GM21529 (cell line): ENCODE data around the gene CRYBA1.

Experiments
- ATAC-seq: cut with Tn5 transposase; IDR thresholded peaks from one replicate; pipeline ENCODE4 v1.9.1; 2021; ENCODE audit not compliant: unreplicated experiment

Gene CRYBA1

DNA sequence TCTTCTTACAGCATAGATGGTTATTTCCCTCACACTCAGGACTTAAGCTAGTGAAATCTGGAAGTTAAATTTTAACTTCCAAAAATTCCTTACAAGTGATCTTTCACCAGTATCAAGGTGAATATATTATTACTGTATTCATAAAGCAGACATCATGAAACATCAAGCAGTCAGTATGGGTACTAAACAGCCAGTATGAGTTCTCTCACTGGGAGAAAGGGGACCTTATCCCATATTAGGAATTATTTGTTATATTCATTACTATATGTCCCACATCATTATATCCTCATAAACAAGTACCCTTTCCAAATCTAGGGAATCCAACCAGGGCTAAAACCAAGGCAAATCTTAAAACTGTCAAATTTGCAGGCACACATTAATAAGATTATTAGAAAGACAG is 32.0 kb downstream of the CRYBA1 start:
- no peak for ATAC-seq

DNA sequence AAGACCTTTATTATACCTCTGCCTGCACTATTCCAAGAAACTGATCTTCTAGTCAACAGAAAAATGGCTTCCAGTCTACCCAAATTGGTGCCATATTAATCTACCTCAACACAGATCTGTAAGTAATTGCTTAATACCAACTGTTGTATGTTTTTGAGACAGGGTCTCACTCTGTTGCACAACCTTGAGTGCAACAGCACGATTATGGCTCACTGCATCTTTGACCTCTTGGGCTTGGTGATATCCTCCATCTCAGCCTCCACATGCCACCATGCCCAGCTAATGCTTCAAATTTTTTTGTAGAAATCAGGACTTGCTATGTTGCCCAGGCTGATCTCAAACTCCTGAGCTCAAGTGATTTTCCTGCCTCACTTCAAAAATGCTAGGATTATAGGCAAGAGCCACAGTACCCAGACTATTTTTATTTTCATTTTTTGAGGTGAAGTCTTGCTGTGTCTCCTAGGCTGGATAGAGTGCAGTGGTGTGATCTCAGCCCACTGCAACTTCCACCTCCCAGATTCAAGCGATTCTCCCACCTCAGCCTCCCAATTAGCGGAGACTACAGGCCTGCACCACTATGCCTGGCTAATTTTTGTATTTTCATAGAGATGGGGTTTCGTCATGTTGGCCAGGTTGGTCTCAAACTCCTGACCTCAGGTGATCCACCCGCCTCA is 32.9 kb downstream of the CRYBA1 start:
- no peak for ATAC-seq

DNA sequence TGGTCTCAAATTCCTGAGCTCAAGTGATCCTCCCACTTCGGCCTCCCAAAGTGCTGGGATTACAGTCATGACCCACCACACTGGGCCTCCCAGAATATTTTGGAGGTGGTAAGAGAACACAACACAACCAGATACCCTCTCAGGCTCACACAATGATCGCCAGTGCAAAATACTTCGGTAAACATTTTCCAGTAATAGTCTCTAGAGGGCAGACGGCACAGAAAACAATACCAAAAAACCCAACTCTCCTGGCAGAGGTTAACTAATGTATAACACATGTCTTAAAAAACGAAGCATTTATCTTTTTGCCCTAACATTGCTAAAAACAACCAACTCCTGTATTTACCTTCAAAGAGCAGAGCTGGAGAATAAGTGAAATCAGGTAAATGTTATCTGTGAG is 36.8 kb downstream of the CRYBA1 start:
- ATAC-seq: no peak

DNA sequence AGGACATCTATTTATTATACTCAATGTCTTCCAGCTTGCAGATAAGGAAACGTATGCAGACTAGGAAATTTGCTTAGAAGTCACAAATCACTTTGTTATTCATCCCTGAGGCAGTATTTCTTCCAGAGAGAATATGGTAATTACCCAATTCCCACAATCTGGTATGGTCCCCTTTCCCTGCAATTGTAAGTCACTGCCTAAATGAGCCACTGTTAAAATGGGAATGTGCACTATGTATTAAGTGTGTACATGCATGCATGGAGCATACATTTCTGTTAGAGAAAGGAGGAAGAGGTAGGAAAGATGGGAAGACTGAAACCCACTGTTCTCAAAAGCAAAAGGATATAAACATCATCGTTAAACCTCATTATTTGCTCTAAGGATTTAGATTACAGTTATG is 37.3 kb downstream of the CRYBA1 start:
- ATAC-seq: no peak

DNA sequence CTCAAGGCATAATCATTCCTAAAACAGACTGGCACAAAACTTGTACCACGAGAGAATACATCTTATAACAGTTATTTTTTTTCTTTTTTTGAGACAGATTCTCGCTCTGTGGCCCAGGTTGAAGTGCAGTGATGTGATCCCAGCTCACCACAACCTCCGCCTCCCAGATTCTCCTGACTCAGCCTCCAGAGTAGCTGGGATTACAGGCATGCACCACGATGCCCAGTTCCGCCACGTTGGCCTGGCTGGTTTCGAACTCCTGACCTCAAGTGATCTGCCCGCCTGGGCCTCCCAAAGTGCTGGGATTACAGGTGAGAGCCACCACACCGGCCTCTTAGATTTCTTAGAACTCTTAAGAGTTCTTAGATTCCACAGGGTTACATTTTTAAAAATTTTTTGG is 43.2 kb downstream of the CRYBA1 start:
- ATAC-seq: no peak

DNA sequence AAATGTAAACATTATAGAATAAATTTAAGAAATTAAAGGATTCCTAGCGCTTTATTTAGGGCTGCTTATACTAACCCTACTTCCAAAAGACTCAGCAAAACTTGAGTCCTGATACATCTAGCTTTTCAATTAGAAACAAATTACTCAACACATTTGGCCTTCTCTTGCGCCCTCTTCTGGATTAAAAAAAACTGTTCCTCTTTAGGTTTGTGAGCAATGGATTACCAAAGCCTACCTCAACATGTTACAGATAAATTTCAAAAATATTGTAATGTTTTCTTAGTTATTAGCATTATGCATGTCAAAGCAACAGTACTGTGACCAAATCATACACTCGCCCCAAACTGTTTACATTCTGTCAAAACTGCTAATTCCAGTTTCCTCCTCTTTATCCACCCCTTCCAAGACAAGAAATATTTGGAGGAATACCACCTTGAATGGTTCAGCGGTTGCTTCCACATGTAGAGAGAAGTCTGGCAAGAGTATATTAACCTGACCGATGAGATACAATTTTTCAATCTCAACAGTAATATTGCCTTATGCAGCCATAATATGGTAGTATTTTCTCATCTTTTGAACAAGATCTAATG is 44.6 kb downstream of the CRYBA1 start:
- ATAC-seq: no peak

DNA sequence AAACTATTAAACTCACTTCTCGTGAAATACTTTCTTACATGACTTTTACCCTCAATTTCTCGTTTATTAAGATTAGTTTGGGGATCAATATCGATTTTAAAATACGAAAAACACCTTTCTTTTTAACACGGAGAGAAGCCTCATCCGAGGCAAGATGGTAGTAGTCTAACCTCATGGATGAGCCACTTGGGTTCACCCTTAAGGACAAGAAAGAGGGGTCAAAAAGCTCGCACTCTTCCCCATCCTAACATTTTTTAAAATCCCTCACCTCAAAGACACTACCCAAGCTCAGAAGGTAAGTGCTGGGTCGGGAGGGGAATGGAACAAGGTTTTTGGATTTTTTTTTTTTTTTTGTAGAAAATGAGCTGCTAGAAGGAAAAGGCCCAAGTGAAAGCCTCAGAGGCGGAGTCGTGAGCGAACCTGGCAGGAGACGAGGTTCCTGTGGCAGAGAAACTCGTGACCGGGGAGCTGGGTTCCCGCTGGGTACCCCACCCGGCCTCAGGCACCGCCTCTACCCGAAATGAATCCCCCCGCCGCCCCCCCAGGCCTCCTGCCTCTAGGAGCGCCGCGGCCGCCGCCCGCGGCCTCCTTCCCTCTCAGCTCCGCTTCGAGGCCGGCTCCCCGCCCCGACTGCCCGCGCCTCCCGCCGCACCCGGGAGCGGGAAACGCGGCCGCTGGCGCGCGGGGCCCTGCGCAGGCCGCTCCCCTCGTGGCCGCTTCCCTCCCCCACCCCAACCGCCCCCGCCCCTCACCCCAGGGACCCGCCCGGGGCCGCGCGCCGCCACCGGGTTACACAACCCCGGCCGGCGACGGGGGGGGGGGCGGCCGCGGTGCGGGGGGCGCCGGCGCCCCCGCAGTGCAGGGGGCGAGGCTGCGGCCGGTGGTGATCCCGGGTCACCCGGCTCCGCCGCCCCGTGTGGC is 45.7 kb downstream of the CRYBA1 start:
- no peak for ATAC-seq

DNA sequence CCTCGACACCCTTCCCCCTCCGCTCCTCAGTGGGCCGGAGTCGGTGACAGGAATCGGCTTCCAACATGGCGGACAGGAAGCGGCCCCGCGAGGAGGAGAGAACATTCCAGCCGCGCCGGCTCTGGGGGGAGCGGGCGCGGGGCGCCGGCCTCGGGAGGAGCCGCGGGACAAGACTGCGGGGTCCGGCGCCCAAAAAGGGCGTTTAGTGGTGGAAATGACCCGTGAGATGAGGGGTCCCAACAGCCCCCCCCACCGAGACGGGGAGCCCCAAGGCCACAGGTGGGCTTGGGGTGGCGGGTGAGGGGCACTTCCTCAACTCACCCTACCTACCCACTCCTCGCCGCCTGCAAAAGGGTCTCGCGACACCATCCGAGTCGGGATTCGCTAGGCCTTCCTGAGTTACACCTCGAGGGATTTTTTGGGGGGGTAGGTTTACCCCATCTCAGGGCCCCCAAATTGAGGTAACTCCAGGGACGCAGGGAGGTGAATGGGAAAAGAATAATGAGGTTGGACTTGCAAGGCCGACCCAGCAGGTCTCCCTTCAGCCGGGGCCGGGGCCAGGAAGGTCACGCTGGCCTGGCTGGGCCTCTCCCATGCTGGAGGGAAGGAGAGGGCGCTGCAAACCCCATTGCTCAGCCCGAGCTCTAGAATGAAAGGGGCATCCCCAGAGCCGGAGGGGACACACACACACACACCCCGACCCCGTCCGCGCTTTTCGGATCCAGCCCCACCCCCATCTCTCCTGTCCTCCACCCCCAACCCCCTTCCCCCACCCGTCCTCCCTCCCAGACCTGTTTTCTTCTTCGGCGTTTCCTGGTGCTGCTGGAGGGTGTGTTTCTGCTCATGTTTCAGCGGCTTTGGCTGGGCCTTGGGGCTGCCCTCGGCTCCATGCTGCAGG is 46.6 kb downstream of the CRYBA1 start:
- ATAC-seq: peak; percentile 4

DNA sequence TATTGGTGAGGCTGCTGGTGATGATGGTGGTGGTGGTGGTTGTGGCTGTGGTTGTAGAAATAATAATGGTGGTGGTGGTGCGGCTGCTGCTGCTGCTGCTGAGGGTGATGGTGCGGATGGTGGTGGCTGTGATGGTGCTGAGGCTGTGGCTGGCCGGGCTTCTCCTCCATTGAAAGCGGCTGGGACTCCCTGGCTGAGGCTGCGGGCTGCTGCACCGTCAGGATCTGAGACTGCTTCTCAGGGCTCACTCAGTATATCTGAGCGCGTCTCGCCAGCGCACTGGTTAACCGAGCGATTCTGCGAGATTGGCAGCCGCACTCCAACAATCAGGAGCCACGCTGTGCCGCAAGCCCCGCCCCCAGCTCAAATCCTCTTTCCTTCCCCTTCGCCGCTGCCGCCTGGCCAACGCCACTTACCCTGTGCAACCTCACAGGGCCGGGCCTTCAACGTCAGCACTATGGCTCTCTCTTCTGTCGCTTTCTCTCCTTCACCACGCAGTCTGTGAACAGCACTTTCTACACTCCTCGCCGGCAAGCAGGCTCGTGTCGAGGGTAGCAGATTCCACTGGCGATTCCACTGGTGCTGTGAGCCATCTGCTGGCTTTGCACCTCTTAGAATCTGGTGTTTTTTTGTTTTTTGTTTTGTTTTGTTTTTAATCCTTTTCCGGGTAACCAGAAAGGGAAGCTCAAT is 47.4 kb downstream of the CRYBA1 start, which contains the start of gene NUFIP2:
Gene NUFIP2, minus strand, starts transcription at position 259 of the 690 bp plus-strand sequence. Its CDS starts 89 bp downstream, at position 170.
- ATAC-seq: peak; percentile 85

DNA sequence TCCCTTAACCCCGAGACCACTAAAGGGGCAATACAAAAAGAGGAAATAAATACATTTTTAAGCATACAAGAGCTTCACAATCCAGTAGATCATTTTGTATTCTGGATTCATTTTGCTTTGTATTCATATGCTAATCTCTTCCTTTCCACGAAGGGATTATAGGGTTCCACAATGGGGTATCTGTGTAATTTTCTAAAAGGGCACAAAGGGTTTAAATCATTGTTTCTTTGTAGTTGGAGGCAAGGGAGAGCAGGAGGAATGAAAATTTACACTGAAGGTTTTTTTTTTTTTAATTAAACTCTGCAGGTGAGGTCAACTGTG is 47.9 kb downstream of the CRYBA1 start:
- ATAC-seq: no peak

DNA sequence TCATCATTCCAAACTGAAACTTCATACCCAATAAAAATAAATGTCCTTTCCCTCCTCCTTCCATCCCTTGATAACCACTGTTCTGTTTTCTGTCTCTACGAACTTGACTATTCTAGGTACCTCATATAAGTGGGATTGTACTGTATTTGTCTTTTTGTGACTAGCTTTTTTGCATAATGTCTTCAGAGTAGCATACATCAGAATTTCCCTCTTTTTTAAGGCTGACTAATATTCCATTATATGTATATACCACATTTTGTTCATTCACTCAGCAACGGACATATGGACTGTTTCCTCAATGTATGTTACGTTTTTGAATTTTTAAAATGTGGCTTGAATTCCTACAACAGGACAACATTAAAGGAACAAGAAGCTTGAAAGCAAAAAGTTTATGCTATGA is 48.8 kb downstream of the CRYBA1 start:
- ATAC-seq: no peak

DNA sequence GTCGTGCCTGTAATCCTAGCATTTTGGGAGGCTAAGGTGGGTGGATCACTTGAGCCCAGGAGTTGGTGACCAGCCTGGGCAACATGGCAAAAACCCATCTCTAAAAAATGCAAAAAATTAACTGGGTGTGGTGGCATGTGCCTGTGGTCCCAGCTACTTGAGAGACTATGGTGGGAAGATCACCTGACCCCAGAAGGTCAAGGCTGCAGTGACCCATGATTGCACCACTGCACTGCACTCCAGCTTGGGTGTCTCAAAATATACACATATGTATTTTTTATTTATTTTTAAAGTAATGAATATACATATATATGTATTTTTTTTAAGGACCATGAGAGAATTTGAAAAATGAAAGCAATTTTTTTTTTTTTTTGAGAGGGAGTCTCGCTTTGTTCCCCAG is 52.4 kb downstream of the CRYBA1 start:
- ATAC-seq: no peak

DNA sequence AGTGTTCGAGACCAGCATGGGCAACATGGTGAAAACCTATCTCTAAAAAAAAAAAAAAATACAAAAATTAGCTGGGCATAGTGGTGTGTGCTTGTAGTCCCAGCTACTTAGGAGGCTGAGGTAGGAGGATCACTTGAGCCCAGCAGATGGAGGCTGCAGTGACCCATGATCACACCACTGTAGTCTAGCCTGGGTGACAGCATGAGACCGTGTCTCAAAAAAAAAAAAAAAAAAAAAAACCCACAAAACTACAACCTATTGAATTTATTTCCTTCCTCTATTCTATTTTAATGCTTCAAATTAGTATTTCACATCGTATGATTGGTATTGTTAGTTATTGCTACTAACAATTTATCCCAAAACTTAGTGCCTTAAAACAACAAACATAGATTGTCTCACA is 56.7 kb downstream of the CRYBA1 start:
- no peak for ATAC-seq
